ENCODE results near the gene DPYSL4.
A peak's percentile ranks its signal among the peaks of the same experiment; 100 is the strongest.

DPYSL4 gene

DNA sequence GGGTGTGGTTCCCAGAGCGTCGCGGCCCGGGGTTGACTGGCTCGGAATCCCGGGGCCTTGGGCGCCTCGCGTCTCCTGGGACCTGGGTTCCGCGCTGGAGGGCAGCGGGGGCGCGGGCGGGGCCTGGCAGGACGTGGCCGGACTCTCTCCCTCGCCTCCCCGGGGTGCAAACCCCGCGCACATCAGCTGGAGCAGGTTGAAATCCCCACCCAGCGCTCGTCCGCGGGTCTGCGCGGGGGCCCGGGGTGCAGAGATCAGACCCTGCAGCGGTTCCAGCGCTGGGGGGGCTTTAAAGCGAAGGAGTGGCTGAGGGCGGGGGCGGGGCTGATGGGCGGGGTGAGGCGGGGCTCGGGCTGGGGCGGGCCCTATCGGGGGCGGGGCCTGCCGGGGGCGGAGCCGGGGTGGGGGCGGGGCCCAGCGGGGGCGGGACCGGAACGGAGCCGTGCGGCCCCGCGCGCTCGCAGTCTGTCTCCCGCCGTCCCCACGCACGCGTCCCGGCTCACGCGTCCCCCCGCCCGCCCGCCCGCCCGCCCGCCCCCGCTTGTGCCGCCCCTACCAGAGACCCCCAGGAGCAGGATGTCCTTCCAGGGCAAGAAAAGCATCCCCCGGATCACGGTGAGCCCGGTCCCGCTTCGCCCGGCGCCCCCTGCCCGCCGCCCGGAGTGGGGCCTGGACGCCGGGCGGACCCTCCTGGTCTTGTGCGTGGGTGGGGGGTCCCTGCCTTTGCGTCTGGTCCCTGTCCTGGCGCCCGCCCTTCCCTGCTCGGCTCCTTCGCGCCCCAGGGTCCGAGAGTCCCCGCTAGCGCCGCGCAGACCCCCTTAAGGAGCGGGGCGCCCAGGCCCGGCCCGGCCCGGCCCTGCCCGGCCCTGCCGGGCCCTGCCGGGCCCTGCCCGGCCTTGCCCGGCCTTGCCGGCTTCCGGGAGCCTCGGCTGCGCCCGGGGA is at the start of gene DPYSL4:
Gene DPYSL4, plus strand, starts transcription at position 461 of the 942 bp plus-strand sequence. Its CDS starts 116 bp downstream, at position 577.
- DNase-seq: peak; percentile 13

DNA sequence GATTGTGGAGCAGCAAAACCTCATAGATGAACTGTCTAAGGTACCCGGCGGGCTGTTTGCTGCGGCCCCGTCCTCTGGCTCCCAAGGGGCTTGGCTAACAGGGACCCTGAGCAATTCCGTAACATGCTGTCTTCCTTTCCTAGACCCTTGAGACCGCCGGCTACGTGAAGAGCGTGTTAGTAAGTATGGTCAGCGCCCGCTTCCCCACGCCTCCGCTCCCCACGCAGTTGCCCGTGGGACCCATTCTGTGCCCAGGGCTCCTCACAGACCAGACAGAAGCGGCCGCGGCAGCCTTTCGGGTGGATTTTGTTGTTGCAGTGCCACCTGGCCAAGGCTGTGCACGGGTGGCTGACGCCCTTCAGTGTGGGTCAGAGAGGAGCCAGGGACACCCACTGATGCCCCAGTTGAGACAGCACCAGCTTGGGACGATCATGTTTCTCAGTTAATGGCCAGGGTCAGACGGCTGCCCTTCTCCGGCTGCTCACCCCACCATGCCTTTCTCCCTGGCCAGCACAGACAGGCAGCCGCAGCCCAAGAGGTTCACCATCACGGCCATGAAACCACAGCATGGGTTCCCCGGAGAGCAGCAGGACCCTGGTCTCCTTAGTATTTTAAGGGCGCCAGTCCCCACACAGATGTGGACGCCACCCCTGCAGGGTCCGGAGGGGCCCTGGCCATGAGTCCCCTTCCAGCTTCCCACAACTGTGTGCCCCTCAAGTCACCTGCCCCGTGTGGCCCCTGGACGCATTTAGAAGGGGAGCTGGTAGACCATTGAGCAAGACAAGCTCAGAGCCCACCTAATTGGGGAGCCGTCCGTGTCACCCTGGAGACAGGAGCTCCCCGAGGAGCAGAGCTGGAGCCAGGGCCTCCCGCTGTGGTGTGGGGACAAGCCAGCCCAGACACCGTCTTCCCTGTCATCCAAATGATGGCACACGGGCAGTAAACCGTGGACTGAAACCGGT is 49.4 kb upstream of the DPYSL4 start:
- no peak for DNase-seq

DNA sequence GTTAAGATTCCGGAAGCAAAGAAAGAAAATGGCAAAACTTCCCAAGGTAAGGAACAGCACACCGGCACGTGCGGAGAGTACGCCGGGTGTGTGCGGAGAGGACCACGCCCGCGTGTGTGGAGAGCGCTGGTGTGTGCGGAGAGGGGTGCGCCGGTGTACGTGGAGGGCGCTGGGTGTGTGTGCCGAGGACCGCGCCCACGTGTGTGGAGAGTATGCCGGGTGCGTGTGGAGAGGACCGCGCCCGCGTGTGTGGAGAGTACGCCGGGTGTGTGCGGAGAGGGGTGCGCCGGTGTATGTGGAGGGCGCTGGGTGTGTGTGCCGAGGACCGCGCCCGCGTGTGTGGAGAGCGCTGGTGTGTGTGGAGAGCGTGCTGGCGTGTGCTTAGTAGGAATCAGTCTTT is 48.6 kb upstream of the DPYSL4 start:
- no peak for DNase-seq

DNA sequence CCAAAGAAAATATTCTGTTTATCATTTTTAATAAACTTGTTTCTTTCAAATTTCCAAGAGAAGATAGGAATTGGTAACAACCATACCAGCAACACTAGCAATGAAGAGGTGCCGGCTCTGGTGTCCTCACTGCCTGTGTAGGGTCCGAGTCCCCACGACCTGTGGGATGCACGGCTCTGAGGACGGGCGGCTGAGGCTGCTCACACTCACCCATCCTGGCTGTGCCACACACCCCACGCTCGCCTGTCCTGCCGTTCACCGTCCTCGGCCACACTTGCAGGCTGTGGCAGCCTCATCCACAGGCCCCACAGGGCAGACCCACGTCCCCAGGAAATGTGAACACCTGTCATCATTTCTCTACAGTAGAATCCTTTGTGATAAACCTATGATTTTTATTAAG is 48.2 kb upstream of the DPYSL4 start:
- DNase-seq: no peak

DNA sequence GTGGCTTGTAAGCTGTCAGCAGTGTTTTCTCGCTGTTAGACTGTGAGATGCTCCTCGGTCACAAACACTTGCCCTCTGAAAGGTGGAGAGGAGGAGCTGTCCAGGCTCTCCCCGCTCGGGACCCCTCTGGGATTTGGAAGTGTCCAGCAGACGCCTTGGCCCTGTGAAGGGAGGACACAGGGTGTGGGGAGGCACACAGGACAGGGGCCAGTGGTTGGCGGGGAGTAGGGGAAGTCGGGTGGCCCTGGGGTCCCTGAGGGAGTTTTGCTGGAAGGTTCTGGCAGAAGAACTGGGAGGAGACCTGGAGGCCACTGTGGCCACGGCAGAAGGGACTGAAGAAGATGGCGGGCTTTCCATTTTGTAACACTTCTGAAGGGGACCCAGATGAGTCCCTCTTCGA is 47.2 kb upstream of the DPYSL4 start:
- no peak for DNase-seq

DNA sequence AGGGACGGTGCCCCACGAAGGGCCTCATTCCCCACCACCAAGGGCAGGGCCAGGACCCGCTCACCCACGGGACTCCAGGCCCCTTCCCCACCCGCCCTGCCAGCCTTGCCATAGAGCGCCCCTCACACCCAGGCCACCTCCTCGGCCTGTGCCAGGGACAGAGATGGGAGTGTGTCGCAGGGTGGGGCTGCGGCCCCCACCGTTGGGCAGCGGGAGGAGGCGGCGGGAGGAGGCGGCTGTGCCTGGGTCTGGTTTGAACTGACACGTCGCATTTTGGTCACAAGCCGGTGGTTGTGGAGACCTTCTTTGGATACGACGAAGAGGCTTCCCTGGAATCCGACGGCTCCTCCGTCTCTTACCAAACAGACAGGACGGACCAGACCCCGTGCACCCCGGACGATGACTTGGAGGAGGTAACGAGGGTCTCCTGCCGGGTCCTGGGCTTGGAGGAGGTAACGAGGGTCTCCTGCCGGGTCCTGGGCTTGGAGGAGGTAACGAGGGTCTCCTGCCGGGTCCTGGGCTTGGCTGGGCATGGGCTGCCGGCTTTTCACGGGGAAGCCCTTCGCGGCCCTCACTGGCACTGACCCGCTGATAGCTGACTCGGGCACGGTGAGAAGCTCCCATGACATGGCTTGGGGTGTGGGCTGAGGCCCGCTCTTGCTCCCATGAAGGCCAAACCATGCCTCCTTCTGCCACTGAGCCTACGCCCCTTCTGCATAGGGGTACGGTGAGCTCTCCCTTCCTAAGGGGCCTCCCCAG is 46.4 kb upstream of the DPYSL4 start:
- DNase-seq: no peak

DNA sequence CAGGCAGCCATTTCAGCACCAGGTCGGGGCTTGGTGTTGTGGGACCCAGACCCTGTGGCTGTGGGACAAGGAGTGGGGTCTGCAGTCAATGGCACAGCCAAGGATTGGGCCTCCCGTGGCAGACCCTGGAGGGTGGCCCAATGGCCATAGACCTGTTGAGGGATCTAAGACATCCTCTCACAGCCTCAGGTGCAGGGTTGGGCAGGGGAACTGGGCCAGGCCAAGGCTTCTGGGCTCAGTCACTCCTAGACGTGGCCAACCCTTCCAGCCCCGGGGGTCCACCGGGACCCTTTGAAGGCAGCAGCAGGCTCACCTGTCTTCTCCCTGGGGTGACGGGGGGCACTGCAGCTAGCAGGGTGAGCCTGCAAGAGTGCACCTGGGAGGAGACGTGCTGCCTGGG is 45.7 kb upstream of the DPYSL4 start:
- no peak for DNase-seq

DNA sequence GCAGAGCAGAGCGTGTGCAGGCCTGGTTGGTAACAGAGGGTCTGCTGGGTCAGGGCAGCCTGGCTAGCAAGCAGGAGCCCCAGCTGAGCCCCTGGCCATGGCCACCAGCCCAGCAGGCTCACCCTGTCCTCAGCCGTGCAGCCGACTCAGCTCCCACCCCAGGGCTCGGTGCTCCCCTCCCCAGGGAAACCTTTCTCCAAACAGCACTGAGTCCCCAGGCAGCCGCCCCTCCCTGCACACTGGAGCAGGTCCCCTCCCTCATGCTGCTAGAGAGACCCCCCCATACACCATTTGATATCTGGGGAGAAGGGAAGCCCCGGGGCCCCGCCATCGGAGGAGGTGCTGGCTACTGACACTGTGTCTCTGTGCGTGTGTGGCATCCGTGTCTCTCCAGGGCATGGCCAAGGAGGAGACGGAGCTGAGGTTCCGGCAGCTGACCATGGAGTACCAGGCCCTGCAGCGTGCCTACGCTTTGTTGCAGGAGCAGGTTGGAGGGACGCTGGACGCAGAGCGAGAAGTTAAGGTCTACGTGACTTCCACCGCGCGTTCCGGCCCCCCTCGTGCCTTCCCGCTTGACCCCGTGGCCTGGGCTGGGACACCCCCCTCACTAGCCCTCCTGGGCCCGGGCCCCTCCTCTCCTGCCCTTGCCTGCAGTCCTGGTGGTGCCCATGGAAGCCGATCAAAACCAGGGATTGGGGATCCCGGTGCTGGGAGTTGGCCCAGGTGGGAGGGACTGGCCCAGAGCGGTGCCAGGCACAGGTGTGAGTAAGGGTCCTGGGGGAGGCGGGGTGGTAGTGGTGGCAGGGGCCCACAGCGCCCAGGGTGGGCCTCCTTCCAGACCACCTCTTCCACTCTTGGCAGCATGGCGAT is 45.0 kb upstream of the DPYSL4 start:
- no peak for DNase-seq

DNA sequence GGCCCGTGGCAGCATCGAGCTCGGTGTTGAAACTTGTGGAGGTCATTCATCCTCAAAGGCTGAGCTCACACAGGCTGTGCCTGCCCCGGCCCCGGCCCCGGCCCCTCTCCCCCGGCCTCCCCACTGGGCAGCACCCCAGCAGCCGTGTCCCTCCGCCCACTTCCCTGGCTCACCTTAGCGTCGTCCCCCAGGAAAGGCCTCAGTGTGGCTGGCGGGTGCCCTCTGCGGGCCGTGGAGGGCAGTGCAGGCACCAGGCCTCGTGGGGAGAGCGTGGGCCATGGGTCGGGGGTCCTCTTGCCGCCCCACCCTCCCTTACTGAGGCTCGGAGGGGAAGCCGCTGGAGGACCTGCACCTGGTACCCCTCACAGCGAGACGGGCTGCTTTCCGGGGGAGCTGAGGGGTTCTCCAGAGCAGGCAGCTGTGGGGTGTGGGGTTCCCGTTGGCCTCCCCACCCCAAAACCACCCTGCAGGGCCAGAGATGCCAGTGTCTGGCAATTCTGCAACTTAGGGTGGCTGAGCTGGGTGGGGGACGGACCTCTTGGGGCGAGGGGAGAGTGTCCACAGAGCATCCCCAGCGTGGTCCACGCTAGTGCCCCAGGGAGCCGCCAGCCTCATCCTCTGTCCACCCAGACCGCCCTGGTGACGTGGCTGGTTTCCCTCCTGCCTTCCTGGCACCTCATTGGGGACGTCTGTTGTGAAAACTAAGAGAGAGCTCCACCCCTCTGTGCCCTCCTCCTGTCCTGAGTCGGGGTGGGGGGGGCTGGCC is 44.2 kb upstream of the DPYSL4 start:
- peak; percentile 38 for DNase-seq

DNA sequence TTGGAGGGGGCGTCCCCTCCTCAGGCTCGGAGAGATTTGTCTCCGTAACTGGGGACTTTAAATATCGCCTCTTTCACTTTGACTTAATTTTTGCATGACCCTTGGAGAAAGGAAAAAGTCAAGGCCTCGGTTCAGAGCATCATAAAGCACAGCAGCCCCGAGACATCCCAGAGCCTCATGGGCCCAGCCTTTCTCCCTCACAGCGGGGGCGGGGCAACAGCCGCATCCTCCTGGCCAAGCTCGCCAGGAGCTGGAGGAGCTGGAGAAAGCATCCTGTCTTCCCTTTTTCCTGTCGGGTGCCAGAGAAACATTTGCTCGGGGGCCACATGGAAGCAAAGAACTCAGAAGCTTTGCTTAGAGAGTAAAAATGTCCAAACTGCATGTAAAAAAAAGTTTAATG is 43.6 kb upstream of the DPYSL4 start:
- DNase-seq: no peak

DNA sequence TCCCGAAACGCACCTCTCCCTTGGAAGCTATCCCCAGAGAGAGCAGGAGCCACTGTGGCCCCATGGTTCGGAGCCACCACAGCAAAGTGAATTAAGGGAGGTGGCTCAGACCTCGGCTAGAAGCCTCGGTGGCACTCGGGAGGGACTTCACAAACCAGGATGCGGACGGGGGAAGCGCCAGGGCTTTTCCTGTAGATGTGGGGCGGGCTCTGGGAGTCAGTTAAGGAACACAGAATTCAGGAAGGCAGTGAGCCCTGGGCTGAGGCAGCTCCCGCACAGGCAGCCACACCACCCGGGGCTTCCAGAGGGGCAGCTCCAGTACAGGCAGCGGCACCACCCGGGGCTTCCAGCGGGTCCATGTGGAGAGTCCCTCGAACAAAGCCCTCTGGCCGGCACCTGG is 42.7 kb upstream of the DPYSL4 start:
- DNase-seq: no peak

DNA sequence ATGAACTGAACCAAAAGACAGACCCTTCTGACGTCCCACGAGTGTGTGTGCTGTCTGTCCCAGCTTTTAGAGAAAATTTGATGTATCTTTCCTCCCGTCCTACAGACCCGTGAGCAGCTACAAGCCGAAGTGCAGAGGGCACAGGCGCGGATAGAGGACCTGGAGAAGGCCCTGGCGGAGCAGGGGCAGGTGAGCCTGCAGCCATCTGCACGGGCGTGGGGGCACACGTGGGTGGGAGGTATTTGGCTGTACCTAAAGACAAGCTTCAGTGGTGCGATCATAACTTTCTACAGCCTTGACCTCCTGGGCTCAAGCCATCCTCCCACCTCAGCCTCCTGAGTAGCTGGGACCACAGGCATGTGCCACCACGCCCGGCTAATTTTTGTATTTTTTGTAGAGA is 41.7 kb upstream of the DPYSL4 start:
- DNase-seq: no peak

DNA sequence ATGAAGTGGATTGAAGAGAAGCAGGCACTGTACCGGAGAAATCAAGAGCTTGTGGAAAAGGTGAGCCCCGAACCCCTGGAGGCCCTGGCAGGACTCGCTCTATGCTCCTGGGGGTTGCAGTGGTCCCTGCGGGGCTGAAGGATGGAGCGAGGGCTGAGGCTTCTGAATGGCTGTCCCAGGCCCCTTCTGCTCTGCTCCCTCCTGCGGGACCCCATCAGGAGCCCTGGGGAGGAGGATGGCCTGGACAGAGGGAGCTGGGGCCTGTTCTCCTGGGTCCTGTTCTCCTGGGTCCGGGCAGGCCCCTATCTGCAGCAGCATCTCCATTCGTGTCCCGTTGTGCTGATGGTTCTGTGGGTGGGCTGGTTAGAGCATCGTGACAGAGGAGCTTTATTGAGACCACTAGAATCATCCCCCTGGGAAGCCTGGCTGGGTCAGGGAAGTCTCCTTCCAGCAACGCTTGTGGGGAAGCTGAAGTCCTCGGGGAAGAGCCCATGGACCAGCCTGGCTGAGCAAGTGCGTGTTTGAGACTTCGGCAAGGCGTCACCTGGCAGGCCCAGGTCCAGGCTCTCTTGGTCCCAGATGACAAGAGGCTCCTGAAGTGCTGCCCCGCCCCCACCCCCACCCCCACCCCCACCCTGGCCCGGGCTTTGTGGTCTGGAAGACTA is 41.1 kb upstream of the DPYSL4 start:
- DNase-seq: no peak

DNA sequence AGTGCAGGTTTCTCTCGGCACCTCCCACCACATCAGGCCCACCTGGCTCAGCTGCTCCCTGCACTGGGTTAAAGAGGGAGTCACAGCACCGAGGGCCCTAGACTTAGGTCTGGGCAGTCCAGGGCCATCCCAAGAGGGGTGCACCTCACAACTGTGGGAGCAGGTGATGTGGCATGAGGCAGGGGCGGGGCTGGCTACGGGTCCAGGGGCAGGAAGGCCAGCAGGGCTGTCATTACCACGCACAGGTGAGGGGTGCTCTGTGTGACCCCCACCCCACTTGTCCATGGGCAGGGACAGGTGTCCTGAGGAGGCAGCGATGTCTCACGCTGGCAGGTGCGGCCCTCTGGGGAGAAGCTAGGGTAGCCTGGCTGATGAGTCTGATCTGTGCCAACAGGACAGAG is 40.5 kb upstream of the DPYSL4 start:
- no peak for DNase-seq

DNA sequence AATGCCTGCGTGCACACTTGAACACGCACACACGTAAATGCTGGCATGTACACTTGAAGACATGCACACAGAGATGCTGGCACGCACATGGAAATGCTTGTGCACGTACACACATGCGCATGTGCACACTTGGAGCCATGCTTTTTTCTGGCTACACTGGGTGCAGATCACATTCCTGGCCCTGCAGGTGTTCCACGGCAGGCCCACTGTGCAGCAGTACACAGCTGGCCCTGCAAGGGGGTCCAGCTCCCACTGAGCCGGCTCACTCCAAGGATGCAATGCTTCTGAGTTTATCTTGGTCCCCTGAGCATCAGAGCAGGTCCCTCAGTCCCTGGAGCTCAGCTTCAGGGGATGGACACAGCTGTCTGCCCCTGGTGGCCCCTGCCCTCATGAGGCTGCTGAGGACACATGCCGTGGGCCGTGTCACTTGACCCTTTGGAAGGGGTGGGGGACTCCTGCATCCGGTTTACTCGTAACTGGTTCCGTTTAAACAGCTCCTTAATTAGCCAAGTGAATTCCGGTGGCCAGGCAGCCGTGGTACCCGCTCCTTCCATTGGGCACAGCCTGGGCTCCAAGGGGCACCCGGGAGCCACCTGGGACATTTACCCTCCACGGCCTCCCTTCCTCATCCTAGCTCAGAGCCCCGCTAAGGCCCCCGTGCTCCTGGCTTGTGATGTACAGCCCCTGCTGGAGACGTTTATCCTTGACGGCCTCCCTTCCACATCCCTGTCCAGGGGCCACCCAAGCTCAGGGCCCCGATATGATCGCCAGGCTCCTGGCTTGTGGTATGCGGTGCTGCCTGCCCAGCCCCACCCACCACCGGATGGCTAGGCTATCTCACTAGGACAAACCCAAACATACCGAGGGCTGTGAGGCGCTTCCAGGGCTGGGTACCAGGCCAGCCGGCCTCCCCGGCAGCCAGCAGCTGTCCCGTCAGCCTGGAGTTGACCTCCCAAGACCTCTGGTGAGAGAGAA is 39.5 kb upstream of the DPYSL4 start:
- DNase-seq: no peak

DNA sequence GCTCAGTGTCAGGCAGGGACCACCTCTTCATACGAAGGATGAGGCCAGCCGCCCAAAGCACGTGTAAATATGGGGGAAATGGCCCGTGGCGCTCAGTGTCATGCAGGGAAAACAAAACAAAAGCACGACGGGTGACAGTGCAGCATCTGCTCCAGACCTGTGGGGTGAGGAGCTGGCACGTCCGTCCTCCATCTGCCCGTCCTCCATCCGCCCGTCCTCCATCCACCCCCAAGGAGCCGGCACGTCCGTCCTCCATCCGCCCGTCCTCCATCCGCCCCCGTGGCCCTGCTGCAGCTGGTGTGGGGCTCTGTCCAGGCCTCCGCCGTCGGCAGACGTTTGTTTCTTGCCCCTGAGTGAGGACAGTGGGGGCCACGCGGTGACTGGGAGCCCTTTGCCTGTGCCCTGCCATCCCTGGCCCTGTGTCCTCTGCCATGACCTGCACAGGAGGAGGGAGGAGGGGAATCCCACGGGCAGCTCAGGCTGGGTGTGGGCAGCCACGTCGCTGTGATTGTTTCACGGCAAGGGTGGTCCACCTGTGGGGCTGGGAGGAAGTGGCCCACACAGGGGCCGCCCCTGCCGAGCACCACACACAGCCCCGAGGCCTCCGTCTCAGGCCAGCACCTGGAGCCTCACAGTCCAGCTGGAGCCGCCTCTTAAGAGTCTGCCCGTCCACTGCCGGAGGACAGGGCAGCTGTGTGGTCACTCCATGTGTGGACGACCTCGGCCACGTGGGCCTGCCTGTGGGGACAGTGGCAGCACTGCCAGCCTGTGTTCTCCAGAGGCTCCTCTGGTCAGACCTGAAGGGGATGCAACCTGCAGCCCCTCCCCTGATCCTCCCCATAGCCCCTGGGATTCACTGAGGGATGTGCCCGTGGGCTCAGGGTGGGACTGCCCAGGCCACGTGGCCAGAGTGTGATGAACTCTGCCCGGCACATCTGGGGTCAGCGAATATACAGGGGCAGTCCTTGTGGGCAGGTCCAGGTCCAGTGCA is 38.2 kb upstream of the DPYSL4 start:
- DNase-seq: no peak

DNA sequence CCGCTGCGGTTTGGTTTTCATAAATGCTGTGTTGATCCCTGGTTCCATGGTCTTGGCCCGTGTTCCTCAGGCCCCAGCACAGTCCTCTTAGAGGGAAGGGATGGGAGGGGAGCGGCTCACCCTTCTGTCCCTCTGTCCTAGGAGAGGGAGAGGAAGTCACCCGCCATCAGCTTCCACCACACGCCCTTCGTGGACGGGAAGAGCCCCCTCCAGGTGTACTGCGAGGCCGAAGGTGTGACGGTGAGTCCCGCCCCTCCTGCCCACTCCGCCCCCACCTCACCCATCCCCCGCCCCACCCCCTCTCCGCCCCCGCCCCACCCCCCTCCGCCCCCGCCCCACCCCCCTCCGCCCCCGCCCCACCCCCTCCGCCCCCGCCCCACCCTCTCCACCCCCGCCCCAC is 37.5 kb upstream of the DPYSL4 start:
- no peak for DNase-seq

DNA sequence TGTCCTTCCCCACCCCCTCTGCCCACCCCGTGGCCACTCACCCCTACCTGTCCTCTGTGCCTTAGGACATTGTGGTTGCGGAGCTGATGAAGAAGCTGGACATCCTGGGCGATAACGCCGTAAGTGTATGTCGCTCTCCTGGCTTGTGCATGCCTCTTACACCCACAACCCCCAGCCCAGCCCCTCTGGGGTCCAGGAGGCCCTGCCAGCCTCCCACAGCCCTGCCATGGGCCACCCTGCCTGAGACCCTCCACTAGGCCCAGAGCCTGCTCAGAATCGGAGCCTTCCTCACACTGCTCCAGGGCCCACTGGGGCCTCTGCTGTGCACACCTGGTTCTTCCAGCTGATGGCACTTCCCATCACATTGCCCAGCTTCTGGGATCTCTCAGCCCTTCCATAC is 36.8 kb upstream of the DPYSL4 start:
- DNase-seq: no peak
